Measurements from ENCODE around the gene FAM89B.
A peak's percentile ranks its signal among the peaks of the same experiment; 100 is the strongest.

Gene FAM89B

GRCh38 chr11:65575568-65576231 is 3.4 kb downstream of the FAM89B start, which contains the start of gene EHBP1L1:
Gene EHBP1L1, plus strand, starts transcription at chr11:65576053. Its CDS starts 250 bp downstream, at chr11:65576303.
- peak; percentile 73 to 83 for DNase-seq

GRCh38 chr11:65576232-65576866 is 4.0 kb downstream of the FAM89B start:
- no peak for DNase-seq

GRCh38 chr11:65576867-65577755 is 4.8 kb downstream of the FAM89B start:
- DNase-seq = no peak

GRCh38 chr11:65577756-65578109 is 5.4 kb downstream of the FAM89B start:
- no peak for DNase-seq

GRCh38 chr11:65578134-65578533 is 5.8 kb downstream of the FAM89B start:
- DNase-seq = no peak

- DNase-seq = no peak
Measured at GRCh38 chr11:65578667-65579066, 6.3 kb downstream of the FAM89B start.

- DNase-seq = no peak
Measured at GRCh38 chr11:65579291-65579690, 7.0 kb downstream of the FAM89B start.

- DNase-seq = no peak
Measured at GRCh38 chr11:65580031-65580692, 7.8 kb downstream of the FAM89B start.

- no peak for DNase-seq
Measured at GRCh38 chr11:65580756-65581155, 8.4 kb downstream of the FAM89B start.

- DNase-seq = no peak
Measured at GRCh38 chr11:65581928-65582327, 9.6 kb downstream of the FAM89B start.

GRCh38 chr11:65583589-65583988 is 11.3 kb downstream of the FAM89B start:
- no peak for DNase-seq

- no peak for DNase-seq
Measured at GRCh38 chr11:65584106-65584505, 11.8 kb downstream of the FAM89B start.

GRCh38 chr11:65584723-65585171 is 12.4 kb downstream of the FAM89B start:
- DNase-seq = no peak

- DNase-seq = no peak
Measured at GRCh38 chr11:65585396-65586246, 13.3 kb downstream of the FAM89B start.

- DNase-seq = no peak
Measured at GRCh38 chr11:65586247-65586630, 13.9 kb downstream of the FAM89B start.

- no peak for DNase-seq
Measured at GRCh38 chr11:65586676-65587075, 14.3 kb downstream of the FAM89B start.

- peak; percentile 75 to 76 for DNase-seq
Measured at GRCh38 chr11:65588199-65589054, 16.1 kb downstream of the FAM89B start.

GRCh38 chr11:65589444-65590239 is 17.3 kb downstream of the FAM89B start:
- no peak for DNase-seq

- DNase-seq = no peak
Measured at GRCh38 chr11:65590240-65590738, 18.0 kb downstream of the FAM89B start.

Measured in activated CD4-positive, alpha-beta T cell treated with anti-CD3 and anti-CD28 coated beads for 4 hours (primary cell).